Stimulated activated naive CD8-positive, alpha-beta T cell treated with anti-CD3 and anti-CD28 coated beads, Interleukin-15, Interleukin-2, amounts not matched to agents 100 ng/mL and 50 ng/mL, for 24 hours (primary cell): ENCODE results near the gene KCNS1.

Source experiments
- H3K27ac Mint-ChIP-seq: one replicate; pipeline ENCODE4 v1.8.0; 2021; ENCODE audit warnings: mild to moderate bottlenecking, mixed read lengths
- H3K27me3 Mint-ChIP-seq: one replicate; pipeline ENCODE4 v1.8.0; 2021; ENCODE audit warnings: mixed read lengths
- H3K36me3 Mint-ChIP-seq: one replicate; pipeline ENCODE4 v1.8.0; 2021; ENCODE audit warnings: low read depth, mixed read lengths
- H3K4me1 Mint-ChIP-seq: one replicate; pipeline ENCODE4 v1.8.0; 2021; ENCODE audit warnings: low read depth, mixed read lengths
- H3K4me3 Mint-ChIP-seq: one replicate; pipeline ENCODE4 v1.8.0; 2021; ENCODE audit warnings: mild to moderate bottlenecking, mixed read lengths
- H3K9me3 Mint-ChIP-seq: one replicate; pipeline ENCODE4 v1.8.0; 2021; ENCODE audit warnings: mixed read lengths

KCNS1 gene

GRCh38 chr20:45053430-45054351 is 47.2 kb downstream of the KCNS1 start:
- Mint-ChIP-seq H3K9me3 (no peaks in the 10 kb centered on the region), H3K4me1 (peaks cover 93% of the 10 kb centered on the region), H3K27ac (peak overlapping the region; percentile 93), H3K4me3 (peak overlapping the region; percentile 55), H3K27me3 (no peaks in the 10 kb centered on the region), H3K36me3 (peaks cover 84% of the 10 kb centered on the region)

- Mint-ChIP-seq H3K36me3 (peaks cover 81% of the 10 kb centered on the region), H3K27ac (peak overlapping the region; percentile 93)
These were observed 48.1 kb downstream of the KCNS1 start for GRCh38 chr20:45052698-45053429.

DNA sequence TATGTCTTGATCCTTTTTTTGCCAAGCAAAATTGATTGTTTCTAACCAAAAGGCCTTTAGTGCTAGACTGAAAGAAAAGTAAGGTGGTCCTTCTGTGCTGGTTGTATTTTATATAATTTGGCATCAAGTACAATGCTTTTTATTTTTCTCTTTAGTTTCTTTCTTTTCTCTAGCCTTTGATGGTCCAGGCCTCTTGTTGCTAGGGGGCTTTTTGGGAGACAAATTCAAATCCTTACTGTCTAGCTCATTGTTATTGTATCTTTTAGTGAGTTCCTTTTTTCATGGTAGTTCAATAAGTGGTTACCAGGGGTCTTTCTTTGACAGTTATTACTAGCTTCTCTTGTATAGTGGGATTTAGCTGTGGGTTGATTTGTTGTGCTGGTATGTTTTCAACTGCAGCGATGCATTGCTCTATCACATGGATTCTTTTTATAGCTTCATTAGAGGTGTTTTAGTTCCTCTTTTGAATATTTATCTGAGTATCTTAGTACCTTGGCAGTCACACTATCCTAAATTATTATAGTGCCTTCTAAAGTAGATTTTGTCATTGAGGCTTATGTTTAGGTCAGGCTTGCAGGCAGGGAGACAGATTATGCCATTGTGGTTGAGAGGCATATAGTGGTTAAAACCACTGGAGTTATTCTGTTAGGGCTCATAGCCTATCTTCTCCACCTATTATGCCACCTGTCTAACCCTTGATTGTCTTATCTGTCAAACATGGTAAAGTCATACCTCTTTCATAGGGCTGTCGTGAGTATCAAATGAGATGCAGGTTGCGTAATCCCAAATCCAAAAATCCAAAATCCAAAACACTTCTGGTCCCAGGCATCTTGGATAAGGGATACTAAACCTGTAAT is 49.5 kb downstream of the KCNS1 start:
- Mint-ChIP-seq H3K9me3 (no peaks in the 10 kb centered on the region), H3K4me3 (peak overlapping the region; percentile 51), H3K4me1 (peaks cover 89% of the 10 kb centered on the region)

More at GRCh38 chr20:45052698-45053429, 48.1 kb downstream of the KCNS1 start:
- H3K9me3 Mint-ChIP-seq = no peaks in the 10 kb centered on the region
- H3K4me1 Mint-ChIP-seq = peaks cover 93% of the 10 kb centered on the region
- H3K27me3 Mint-ChIP-seq = no peaks in the 10 kb centered on the region
- H3K4me3 Mint-ChIP-seq = peak overlapping the region; percentile 55

DNA sequence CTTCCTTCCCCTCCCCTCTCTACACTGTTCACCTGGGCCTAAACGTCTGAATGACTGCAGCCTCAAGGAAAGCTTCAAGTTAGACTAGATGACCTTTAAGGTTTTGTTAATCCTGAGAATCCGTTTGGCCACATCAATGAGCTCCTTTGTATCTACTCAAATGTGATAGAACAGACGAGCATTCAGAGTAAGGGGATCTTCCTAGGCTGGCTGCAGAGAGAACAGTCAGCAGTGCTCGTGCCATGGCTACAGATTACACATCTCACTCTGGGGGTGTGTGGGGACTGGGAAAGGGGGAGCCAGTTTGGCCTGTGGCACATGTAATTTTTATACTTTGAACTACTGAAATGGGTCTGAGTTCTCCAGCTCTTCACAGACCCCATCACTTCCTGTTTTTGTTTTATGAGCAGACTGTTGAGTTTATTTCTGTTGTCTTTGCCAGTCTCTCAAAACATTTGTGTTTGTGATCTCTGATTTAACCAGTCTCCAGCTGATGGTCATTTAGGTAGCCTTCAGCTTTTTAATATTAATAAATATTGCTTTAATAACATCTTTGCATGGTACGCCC is 50.9 kb downstream of the KCNS1 start:
- H3K4me1 Mint-ChIP-seq = peaks cover 80% of the 10 kb centered on the region
- peak overlapping the region; percentile 79 for H3K27ac Mint-ChIP-seq
- no peaks in the 10 kb centered on the region for H3K9me3 Mint-ChIP-seq
- H3K4me3 Mint-ChIP-seq = peak overlapping the region; percentile 46
- peaks cover 69% of the 10 kb centered on the region for H3K36me3 Mint-ChIP-seq
- H3K27me3 Mint-ChIP-seq = no peaks in the 10 kb centered on the region

More for the DNA sequence above, 49.5 kb downstream of the KCNS1 start:
- H3K27me3 Mint-ChIP-seq = no peaks in the 10 kb centered on the region
- peak overlapping the region; percentile 85 for H3K27ac Mint-ChIP-seq
- peaks cover 78% of the 10 kb centered on the region for H3K36me3 Mint-ChIP-seq

DNA sequence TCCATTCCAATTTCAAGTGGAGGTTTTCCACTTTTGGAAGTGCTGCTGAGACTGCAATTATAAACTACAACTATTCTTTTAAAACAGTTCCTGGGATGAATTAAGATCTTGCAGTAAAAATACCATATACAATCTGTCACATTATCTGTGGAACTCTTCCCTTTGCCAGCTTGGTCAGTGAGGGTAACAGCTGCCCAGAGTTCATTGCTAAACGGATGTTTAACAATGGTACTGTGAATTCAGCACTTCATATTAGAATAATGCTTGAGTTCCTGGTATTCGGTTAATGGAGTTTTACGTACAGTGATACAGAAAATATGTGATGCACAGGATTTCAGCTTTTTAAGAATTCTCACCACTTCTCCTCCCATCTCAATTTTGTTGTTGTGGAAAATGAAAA is 51.5 kb downstream of the KCNS1 start:
- H3K9me3 Mint-ChIP-seq = no peaks in the 10 kb centered on the region
- H3K4me1 Mint-ChIP-seq = peaks cover 78% of the 10 kb centered on the region
- peaks cover 65% of the 10 kb centered on the region for H3K36me3 Mint-ChIP-seq
- H3K27ac Mint-ChIP-seq = peak overlapping the region; percentile 79
- H3K4me3 Mint-ChIP-seq = peak overlapping the region; percentile 46
- no peaks in the 10 kb centered on the region for H3K27me3 Mint-ChIP-seq

- Mint-ChIP-seq H3K4me1 (peaks cover 78% of the 10 kb centered on the region), H3K36me3 (peaks cover 65% of the 10 kb centered on the region), H3K9me3 (no peaks in the 10 kb centered on the region), H3K4me3 (no peak overlapping the region), H3K27ac (peak overlapping the region; percentile 53), H3K27me3 (no peaks in the 10 kb centered on the region)
These were observed 53.3 kb downstream of the KCNS1 start for GRCh38 chr20:45047581-45048119.

DNA sequence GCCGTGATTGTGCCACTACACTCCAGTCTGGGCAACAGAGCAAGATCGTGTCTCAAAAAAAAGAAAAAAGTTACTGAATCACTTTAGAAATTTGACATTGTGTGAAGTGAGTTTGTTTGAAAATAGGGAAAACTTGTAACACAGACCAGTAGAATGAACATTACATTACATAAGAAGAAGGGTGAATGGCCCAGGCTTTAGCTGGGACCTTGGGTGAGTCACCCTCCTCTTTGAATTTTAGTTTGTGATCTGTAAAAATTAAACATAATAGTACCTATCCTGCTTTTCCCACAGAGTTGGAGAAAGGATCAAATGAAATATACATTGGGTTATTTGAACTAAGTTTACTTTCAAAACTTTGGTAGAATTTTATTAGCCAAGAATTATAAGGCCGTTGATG is 56.3 kb downstream of the KCNS1 start:
- Mint-ChIP-seq H3K27ac (peak overlapping the region; percentile 86), H3K27me3 (no peaks in the 10 kb centered on the region), H3K4me1 (peaks cover 82% of the 10 kb centered on the region), H3K4me3 (no peak overlapping the region), H3K9me3 (no peaks in the 10 kb centered on the region), H3K36me3 (peaks cover 77% of the 10 kb centered on the region)

DNA sequence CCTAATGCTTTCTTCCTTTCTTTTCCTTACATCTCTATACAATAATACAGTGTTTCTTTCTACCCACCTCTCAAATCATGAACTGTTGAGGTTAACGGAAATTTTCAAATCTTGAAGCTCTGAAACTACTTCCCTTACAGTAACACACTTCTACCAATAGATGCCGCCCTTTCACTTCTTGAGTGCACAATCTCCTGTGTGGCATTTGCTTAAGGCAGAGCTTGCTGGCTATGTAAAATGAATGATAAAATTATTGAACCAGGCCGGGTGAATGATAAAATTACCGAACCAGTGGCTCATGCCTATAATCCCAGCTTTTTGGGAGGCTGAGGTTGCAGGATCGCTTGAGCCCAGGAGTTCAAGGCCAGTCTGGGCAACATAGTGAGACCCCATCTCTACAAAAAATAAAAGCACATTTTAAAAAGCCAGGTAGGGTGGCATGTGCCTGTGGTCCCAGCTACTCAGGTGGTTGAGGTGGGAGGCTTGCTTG is 56.8 kb downstream of the KCNS1 start:
- no peaks in the 10 kb centered on the region for H3K27me3 Mint-ChIP-seq
- H3K4me1 Mint-ChIP-seq = peaks cover 82% of the 10 kb centered on the region
- no peaks in the 10 kb centered on the region for H3K9me3 Mint-ChIP-seq
- no peak overlapping the region for H3K4me3 Mint-ChIP-seq
- peak overlapping the region; percentile 86 for H3K27ac Mint-ChIP-seq
- H3K36me3 Mint-ChIP-seq = peaks cover 77% of the 10 kb centered on the region

DNA sequence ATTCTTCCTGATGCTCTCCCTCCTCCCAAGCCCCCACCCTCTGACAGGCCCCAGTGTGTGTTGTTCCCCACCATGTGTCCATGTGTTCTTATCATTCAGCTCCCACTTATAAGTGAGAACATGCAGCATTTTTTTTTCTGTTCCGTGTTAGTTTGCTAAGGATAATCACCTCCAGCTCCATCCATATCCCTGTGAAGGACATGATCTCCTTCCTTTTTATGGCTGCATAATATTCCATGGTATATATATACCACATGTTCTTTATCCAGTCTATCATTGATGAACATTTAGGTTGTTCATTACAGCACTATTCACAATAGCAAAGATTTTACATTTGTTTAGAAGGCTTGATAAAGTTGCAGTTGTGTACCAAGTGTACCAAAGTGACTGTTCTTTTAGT is 57.9 kb downstream of the KCNS1 start:
- H3K4me3 Mint-ChIP-seq = no peak overlapping the region
- H3K36me3 Mint-ChIP-seq = peaks cover 68% of the 10 kb centered on the region
- no peaks in the 10 kb centered on the region for H3K27me3 Mint-ChIP-seq
- H3K9me3 Mint-ChIP-seq = no peaks in the 10 kb centered on the region
- peaks cover 81% of the 10 kb centered on the region for H3K4me1 Mint-ChIP-seq
- H3K27ac Mint-ChIP-seq = peak overlapping the region; percentile 33
